Measurements from ENCODE around the gene PLEKHD1. TPM values are rescaled to one million over a fixed set of nuclear protein-coding genes. Genes with fewer than 3 reads are reported as not detected.

PLEKHD1 gene
- total and polyA plus RNA-seq, 9 of the 15 experiments (the other 6 are each of a cell fraction or from before 2014, with no cell fraction given): not detected

DNA sequence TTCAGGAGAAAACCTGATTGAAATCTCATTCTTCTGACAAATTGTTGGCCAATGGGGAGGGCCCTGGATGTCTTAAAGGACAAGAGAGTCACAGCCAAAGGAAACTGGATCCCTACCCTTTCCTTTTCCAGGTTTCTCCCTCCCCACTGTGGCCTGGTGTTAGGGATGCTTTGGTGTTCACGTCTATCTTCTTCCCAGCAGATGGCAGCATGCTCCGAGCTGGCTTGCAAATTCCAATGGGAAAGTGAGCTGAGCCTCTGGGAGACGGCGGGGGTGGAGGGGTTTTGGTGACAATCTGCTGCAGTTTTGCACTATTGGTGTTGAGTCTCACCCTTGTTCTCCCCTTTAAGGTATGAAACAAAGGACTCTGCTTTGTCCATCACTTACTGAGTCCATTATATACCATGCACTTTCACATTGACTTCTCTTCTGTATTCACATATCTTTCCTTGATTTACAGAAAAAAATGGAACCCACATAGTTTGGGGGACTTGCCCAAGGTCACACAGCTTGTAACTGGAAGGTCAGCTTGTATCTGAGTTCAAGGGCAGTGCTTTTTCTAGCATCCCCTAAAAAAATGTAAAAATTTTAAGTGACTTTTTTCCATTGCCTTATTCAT is 50.8 kb downstream of the PLEKHD1 start (continued):
- TF ChIP-seq ZSCAN32 (CRISPR knock-in tag; IDR thresholded peaks at IDR 0.05) (no peak), CCAR2 (IDR thresholded peaks at IDR 0.05; ENCODE audit: low read depth, low read length) (no peak), MCM2 (IDR thresholded peaks at IDR 0.05; ENCODE audit: low read depth) (no peak), HNRNPK (IDR thresholded peaks at IDR 0.05; ENCODE audit: low read depth, low read length, poor library complexity, severe bottlenecking) (no peak), MECOM (CRISPR knock-in tag; IDR thresholded peaks at IDR 0.05) (no peak), RBM17 (IDR thresholded peaks at IDR 0.05; ENCODE audit: borderline replicate concordance, low read depth, low read length) (no peak), TAL1 (IDR thresholded peaks at IDR 0.05) (no peak), GABPA (tag; conservative IDR thresholded peaks at IDR 0.05; ENCODE audit: low read depth) (no peak), RBM14 (IDR thresholded peaks at IDR 0.05; ENCODE audit: borderline replicate concordance, insufficient read depth, low read depth, low read length) (no peak), NCOA6 (IDR thresholded peaks at IDR 0.05) (no peak)
- TF ChIP-seq, protein P1, sequence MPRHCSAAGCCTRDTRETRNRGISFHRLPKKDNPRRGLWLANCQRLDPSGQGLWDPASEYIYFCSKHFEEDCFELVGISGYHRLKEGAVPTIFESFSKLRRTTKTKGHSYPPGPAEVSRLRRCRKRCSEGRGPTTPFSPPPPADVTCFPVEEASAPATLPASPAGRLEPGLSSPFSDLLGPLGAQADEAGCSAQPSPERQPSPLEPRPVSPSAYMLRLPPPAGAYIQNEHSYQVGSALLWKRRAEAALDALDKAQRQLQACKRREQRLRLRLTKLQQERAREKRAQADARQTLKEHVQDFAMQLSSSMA (CRISPR knock-in tag; IDR thresholded peaks at IDR 0.05): no peak
- TF ChIP-seq, protein P2, sequence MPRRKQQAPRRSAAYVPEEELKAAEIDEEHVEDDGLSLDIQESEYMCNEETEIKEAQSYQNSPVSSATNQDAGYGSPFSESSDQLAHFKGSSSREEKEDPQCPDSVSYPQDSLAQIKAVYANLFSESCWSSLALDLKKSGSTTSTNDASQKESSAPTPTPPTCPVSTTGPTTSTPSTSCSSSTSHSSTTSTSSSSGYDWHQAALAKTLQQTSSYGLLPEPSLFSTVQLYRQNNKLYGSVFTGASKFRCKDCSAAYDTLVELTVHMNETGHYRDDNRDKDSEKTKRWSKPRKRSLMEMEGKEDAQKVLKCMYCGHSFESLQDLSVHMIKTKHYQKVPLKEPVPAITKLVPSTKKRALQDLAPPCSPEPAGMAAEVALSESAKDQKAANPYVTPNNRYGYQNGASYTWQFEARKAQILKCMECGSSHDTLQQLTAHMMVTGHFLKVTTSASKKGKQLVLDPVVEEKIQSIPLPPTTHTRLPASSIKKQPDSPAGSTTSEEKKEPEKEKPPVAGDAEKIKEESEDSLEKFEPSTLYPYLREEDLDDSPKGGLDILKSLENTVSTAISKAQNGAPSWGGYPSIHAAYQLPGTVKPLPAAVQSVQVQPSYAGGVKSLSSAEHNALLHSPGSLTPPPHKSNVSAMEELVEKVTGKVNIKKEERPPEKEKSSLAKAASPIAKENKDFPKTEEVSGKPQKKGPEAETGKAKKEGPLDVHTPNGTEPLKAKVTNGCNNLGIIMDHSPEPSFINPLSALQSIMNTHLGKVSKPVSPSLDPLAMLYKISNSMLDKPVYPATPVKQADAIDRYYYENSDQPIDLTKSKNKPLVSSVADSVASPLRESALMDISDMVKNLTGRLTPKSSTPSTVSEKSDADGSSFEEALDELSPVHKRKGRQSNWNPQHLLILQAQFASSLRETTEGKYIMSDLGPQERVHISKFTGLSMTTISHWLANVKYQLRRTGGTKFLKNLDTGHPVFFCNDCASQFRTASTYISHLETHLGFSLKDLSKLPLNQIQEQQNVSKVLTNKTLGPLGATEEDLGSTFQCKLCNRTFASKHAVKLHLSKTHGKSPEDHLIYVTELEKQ (CRISPR knock-in tag; IDR thresholded peaks at IDR 0.05): no peak
- TF ChIP-seq, protein P3, sequence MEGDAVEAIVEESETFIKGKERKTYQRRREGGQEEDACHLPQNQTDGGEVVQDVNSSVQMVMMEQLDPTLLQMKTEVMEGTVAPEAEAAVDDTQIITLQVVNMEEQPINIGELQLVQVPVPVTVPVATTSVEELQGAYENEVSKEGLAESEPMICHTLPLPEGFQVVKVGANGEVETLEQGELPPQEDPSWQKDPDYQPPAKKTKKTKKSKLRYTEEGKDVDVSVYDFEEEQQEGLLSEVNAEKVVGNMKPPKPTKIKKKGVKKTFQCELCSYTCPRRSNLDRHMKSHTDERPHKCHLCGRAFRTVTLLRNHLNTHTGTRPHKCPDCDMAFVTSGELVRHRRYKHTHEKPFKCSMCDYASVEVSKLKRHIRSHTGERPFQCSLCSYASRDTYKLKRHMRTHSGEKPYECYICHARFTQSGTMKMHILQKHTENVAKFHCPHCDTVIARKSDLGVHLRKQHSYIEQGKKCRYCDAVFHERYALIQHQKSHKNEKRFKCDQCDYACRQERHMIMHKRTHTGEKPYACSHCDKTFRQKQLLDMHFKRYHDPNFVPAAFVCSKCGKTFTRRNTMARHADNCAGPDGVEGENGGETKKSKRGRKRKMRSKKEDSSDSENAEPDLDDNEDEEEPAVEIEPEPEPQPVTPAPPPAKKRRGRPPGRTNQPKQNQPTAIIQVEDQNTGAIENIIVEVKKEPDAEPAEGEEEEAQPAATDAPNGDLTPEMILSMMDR (IDR thresholded peaks at IDR 0.05 in 2 of 3, conservative IDR thresholded peaks at IDR 0.05 in 1 of 3; ENCODE audit: insufficient read depth in 2 of 3, low read depth in 1 of 3, low read length in 3 of 3): peak; percentile 28 to 57 (median 56); a peak in 5 of 6 replicates

Measured in K562 (cell line).